Spleen (tissue), 11 donors: ENCODE measurements around the gene ORAI3. TPM values are rescaled to one million over a fixed set of nuclear protein-coding genes. Genes with fewer than 3 reads are reported as not detected.
A peak's percentile ranks its signal among the peaks of the same experiment; 100 is the strongest.

Experiments
- DNase-seq: peaks from one replicate; pipeline ENCODE4 v3.0.0-alpha.2; 2020
- H3K27ac ChIP-seq, 8 donors: fragments of 200-600 bp; sonication (generic) in 7 of 8; 1 replicate in 4 of 8; 2 replicates in 4 of 8; pipeline versions ENCODE4 v1.5.0 to v1.8.0; 2016 to 2021; ENCODE audit warnings: inconsistent platforms in 4 of 8, mild to moderate bottlenecking in 4 of 8, moderate library complexity in 1 of 8
- H3K27me3 ChIP-seq, 7 donors: fragments of 200-600 bp; sonication (generic) in 6 of 7; replicated peaks in 1 of 7; 1 replicate in 4 of 7; 2 replicates in 3 of 7; pipeline versions ENCODE4 v1.5.0 to v1.8.0; 2016 to 2021; ENCODE audit warnings: inconsistent platforms in 3 of 7, mild to moderate bottlenecking in 1 of 7
- H3K36me3 ChIP-seq, 6 donors: fragments of 200-600 bp; sonication (generic) in 5 of 6; 1 replicate in 4 of 6; 2 replicates in 2 of 6; pipeline versions ENCODE4 v1.5.0 to v1.8.0; 2016 to 2021; ENCODE audit warnings: inconsistent platforms in 2 of 6
- H3K4me1 ChIP-seq, 6 donors: fragments of 200-600 bp; sonication (generic) in 5 of 6; 1 replicate in 3 of 6; 2 replicates in 3 of 6; pipeline versions ENCODE4 v1.5.0 to v1.8.0; 2016 to 2021; ENCODE audit warnings: inconsistent platforms in 3 of 6
- H3K4me3 ChIP-seq, 8 donors: fragments of 200-600 bp; sonication (generic) in 7 of 8; 1 replicate in 4 of 8; 2 replicates in 4 of 8; pipeline versions ENCODE4 v1.5.0 to v1.8.0; 2016 to 2021; ENCODE audit warnings: inconsistent platforms in 4 of 8, mild to moderate bottlenecking in 4 of 8, moderate library complexity in 2 of 8
- H3K9me3 ChIP-seq, 8 donors: fragments of 200-600 bp; sonication (generic) in 7 of 8; 1 replicate in 4 of 8; 2 replicates in 4 of 8; pipeline versions ENCODE4 v1.5.0 to v1.8.0; 2016 to 2021; ENCODE audit warnings: inconsistent platforms in 4 of 8
- POLR2A ChIP-seq, 3 donors: fragments of 450-650 bp; IDR thresholded peaks; one replicate each; pipeline ENCODE4 v1.5.1; 2017; ENCODE audit warnings: antibody characterized with exemption in 3 of 3, mild to moderate bottlenecking in 1 of 3
- POLR2AphosphoS5 ChIP-seq, 3 donors: sonication (generic); formaldehyde crosslinking; IDR thresholded peaks; one replicate each; pipeline ENCODE4 v1.5.1; 2017; ENCODE audit warnings: antibody characterized with exemption in 3 of 3
- WGBS, 5 donors: extraction: QIAGEN DNeasy Blood & Tissue Kit in 3 of 5; methylation state at CpG; one replicate each; pipeline versions ENCODE4 v1.1.5 to v1.1.7; 2013 to 2018; 5-methylcytosine and 5-hydroxymethylcytosine counted together
- intact Hi-C: fragments of 100-400 bp; cut with DNase I; formaldehyde crosslinking; loops from one replicate; pipeline ENCODE4 v1.15.0; 2023; ENCODE audit warnings: low total_unique reads
- polyA plus RNA-seq, 3 donors: library from polyadenylated mRNA; stranded (reverse); fragments of 200-250 nt; gene quantifications; one replicate each; pipeline ENCODE4 v1.2.1, GENCODE V29; 2013
- total RNA-seq, 7 donors: library from RNA; depleted of rRNA in 3 of 7; stranded (reverse); fragments of >200 nt in 3 of 7; fragmentation: NEBNext Ultra II Directional in 4 of 7; extraction: Animal tissue kit (Norgen Biotek cat#: 25700) in 4 of 7; gene quantifications; one replicate each; pipeline versions ENCODE4 v1.1.0 to v1.2.1, GENCODE V29; 2016 to 2021
- TF ChIP-seq, protein P1 (sequence below), 11 experiments: fragments of 200-600 bp in 7 of 11; fragments of 450-650 bp in 4 of 11; sonication (generic) in 4 of 11; IDR thresholded peaks in 8 of 11; conservative IDR thresholded peaks in 3 of 11; 1 replicate in 7 of 11; 2 replicates in 4 of 11; pipeline versions ENCODE4 v1.4.0 to v1.8.0; 2016 to 2021; ENCODE audit warnings: antibody characterized with exemption in 11 of 11, inconsistent platforms in 4 of 11, mild to moderate bottlenecking in 1 of 11
- donor health status: healthy with polysubstance abuse.
- donor health status: DM: no; HTN: no; CAD: no; lungs with moderate emphysema.
- donor health status: DM: no; HTN: no; CAD: no.
- donor health status: Bipolar disorder and iron deficiency.
- donor health status: healthy.
- donor health status: DM: no; HTN: no; CAD: no.
- donor health status: DM: yes; HTN: yes; CAD: no.

Gene ORAI3
- total and polyA plus RNA-seq, 10 donors, result 20.7 to 44.8 (median 26.3) TPM

DNA sequence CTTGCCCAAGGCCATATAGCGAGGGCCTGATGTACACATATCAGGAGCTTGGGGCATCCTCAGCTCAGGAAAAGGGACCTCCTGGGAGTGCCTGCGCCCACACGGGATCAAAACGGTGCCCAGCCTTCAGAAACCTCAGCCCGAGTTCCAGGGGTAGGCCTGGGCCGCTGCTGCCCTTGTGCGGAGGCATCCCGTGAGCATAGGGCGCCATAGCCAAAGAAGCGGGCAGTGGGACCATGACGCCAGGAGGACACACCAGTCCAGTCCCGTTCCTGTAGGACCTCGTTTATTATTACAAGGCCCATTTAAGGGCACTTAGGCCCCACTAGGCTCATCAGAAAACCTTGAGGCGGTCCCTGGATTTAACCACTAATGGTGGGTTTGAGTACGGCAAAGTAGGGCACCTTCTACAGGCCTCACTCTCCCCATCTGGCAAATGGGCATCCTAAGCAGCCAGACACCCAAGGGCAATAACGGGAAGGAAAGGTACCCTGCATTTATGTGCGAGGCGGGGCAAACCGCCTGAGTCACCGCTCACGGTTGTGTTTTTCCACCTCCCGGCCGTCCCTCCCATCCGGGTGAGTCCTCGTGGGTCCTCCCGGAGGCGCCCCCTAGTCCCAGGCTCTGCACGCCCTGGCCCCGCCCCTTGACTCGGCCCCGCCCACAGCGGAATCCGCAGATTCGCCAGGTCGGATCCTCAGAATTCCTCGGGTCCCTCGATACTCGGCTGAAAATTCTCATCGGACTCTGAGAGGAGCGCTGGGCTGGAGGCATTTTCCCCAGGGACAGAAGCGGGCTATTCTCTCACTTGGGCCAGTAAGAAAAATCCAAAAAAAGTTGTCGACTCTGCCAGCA, 8.0 kb downstream of the ORAI3 start:
- Histone ChIP-seq H3K4me3 (peak overlapping the region; percentile 71 to 94 (median 81)), H3K36me3 (peaks cover 2 to 46% (median 29%) of the 10 kb centered on the region in 6 donors), H3K4me1 (peaks cover 21 to 70% (median 36%) of the 10 kb centered on the region in 6 donors), H3K9me3 (no peaks in the 10 kb centered on the region), H3K27me3 (no peaks in the 10 kb centered on the region), H3K27ac (peak overlapping the region; percentile 96 to 100 (median 98))
- TF ChIP-seq, protein P1, sequence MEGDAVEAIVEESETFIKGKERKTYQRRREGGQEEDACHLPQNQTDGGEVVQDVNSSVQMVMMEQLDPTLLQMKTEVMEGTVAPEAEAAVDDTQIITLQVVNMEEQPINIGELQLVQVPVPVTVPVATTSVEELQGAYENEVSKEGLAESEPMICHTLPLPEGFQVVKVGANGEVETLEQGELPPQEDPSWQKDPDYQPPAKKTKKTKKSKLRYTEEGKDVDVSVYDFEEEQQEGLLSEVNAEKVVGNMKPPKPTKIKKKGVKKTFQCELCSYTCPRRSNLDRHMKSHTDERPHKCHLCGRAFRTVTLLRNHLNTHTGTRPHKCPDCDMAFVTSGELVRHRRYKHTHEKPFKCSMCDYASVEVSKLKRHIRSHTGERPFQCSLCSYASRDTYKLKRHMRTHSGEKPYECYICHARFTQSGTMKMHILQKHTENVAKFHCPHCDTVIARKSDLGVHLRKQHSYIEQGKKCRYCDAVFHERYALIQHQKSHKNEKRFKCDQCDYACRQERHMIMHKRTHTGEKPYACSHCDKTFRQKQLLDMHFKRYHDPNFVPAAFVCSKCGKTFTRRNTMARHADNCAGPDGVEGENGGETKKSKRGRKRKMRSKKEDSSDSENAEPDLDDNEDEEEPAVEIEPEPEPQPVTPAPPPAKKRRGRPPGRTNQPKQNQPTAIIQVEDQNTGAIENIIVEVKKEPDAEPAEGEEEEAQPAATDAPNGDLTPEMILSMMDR (IDR thresholded peaks at IDR 0.05 in 8 of 11, conservative IDR thresholded peaks at IDR 0.05 in 3 of 11), result peak in 3 of 11 experiments; percentile 20 to 33 (median 23)
- no peak for TF ChIP-seq POLR2A (IDR thresholded peaks at IDR 0.05)
- intact Hi-C loops, result no loop called here
- DNase-seq, result peak; percentile 95
- WGBS, 5 donors, result 4 to 36% (median 27%) methylated on average over 16 to 42 of the region's 42 CpGs

DNA sequence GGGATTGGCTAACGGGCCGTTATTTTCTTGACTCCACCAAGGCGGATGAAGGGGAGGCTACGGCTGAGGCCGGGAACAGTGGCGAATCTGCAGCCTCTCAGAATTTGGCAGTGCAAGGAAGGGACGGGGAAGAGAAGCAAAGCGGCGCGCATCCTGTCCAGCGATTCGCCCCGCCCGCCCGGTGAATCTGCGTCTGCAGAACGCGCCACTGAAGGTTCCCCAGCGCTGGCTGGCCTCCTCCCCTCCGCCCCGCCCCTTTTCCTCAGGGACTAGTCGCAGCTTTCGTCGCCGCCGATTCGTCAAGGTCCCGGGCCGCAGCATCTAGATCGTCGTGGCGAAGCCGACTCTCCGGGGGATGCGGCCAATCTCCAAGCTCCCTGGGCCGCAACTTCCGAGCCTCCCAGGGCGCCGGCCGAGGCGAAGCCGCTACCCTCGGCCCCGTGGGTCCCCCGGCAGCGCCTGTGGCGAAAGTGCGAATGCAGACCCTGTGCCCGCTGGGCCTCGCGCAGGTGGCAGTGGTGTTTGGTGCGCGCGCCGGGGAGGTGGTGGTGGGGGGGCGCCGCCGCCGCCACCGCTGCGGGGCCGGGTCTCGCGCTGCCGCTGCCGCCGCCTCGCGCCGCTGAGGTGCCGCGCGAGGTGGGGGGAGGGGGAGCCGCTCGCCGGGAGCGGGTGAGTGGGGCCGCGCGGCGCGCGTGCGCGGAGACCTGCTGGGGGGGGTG, 8.7 kb downstream of the ORAI3 start, which contains the start of gene SETD1A:
TSS of gene SETD1A (plus strand) at position 299 of the 719 bp plus-strand sequence. CDS start 978 bp downstream, outside the sequence.
- H3K27ac ChIP-seq, result peak within 1 kb of the TSS; percentile 96 to 100 (median 98)
- peaks cover 21 to 62% (median 36%) of the 10 kb centered on the region in 6 donors for H3K4me1 ChIP-seq
- intact Hi-C loops, result no loop called here
- TF ChIP-seq, protein P1 (IDR thresholded peaks at IDR 0.05 in 8 of 11, conservative IDR thresholded peaks at IDR 0.05 in 3 of 11), result peak in 5 of 11 experiments; percentile 13 to 36 (median 26)
- peak; percentile 86 to 91 (median 88) for TF ChIP-seq POLR2AphosphoS5 (IDR thresholded peaks at IDR 0.05)
- TF ChIP-seq POLR2A (IDR thresholded peaks at IDR 0.05), result peak in 1 of 3 donors; percentile 58
- 0% methylated on average over 20 to 85 of the region's 85 CpGs for WGBS, 5 donors
- H3K27me3 ChIP-seq, result no peaks in the 10 kb centered on the region
- peak; percentile 99 for DNase-seq
- H3K9me3 ChIP-seq, result no peaks in the 10 kb centered on the region
- H3K36me3 ChIP-seq, result peaks cover 2 to 54% (median 37%) of the 10 kb centered on the region in 6 donors
- H3K4me3 ChIP-seq, result peak within 1 kb of the TSS; percentile 71 to 94 (median 81)

DNA sequence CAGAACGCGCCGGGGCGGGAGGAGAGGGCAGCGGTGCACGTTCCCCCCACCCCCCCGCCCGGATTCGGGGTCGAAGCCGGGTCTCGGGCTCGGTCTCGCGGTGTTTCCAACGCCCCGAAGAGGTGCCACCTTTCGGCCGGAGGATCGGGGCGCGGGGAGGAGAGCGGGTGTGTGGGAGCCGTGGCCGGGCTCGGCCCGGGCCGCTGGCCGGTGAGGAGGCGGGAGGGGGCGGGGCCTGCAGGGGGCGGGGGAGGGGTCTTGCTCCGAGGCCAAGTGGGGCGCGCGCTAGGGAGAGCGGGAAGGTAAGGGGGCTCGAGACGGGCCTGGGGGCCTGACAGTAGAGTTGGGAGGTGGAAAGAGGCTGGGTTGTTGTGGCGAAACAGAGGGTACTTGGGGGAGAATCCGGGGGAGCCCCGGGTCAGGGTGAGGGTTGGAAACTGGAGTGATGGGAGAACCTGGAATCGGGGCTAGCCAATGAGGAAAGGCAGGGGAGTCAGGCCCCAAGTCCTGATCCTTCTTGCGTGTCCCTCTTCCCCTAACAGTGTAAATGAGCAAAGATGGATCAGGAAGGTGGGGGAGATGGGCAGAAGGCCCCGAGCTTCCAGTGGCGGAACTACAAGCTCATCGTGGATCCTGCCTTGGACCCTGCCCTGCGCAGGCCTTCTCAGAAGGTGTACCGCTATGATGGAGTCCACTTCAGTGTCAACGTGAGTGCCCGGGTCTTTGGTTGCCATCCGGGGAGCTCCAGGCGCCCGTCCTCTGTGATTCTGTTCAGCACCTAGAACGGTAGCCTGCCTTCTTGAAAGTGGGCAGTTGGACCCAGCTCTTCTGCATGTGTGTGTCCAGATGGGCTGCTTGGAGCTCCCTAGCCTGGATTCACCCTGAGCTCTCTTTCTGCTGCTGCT, 9.6 kb downstream of the ORAI3 start:
- WGBS, 5 donors, result 15 to 33% (median 20%) methylated on average over 25 to 55 of the region's 55 CpGs
- Histone ChIP-seq H3K4me1 (peaks cover 21 to 54% (median 34%) of the 10 kb centered on the region in 6 donors), H3K9me3 (no peaks in the 10 kb centered on the region), H3K27me3 (no peaks in the 10 kb centered on the region), H3K27ac (peak overlapping the region; percentile 96 to 100 (median 98)), H3K4me3 (peak overlapping the region; percentile 71 to 94 (median 81)), H3K36me3 (peaks cover 2 to 56% (median 44%) of the 10 kb centered on the region in 6 donors)
- TF ChIP-seq POLR2A (IDR thresholded peaks at IDR 0.05), result no peak
- TF ChIP-seq POLR2AphosphoS5 (IDR thresholded peaks at IDR 0.05), result no peak
- TF ChIP-seq, protein P1 (IDR thresholded peaks at IDR 0.05 in 8 of 11, conservative IDR thresholded peaks at IDR 0.05 in 3 of 11), result no peak
- intact Hi-C loops, result no loop called here
- peak; percentile 91 for DNase-seq
